GM18907 (cell line): ENCODE measurements around the gene WASHC3.
"Not testable (repeated sequence)": the region's sequence is repeated elsewhere in the genome, so short reads cannot be mapped to it uniquely, and the experiment has no call there.

Source experiments
- ATAC-seq: cut with Tn5 transposase; IDR thresholded peaks from one replicate; pipeline ENCODE4 v1.9.1; 2021; ENCODE audit warnings: mild to moderate bottlenecking, moderate library complexity; ENCODE audit not compliant: unreplicated experiment

Gene WASHC3

DNA sequence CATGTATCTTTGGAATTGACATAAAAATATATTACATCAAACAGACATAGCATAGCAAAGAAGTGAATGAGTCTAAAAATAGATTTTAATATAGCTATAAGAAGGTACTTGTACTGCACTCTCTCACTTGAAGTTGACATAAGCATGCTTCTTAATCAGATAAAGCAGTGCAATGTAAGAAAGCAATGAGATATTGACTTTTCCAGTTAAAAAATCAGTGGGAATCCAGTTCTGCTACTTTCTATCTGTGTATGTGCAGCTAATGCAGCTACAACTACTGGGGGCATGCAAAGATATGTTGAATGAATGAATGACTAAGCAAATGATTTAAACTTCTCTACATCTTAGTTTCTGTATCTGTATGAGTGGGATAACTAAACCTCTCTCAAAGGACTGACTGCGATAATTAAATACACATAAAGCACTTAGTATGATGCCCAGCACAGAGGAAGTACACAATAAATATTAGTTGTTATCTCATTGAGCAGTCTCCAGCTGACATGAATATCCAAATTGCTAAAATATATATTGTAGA, 10.3 kb downstream of the WASHC3 start:
- ATAC-seq = no peak

- no peak for ATAC-seq
Measured at GRCh38 chr12:102050660-102051430, 10.9 kb downstream of the WASHC3 start.

DNA sequence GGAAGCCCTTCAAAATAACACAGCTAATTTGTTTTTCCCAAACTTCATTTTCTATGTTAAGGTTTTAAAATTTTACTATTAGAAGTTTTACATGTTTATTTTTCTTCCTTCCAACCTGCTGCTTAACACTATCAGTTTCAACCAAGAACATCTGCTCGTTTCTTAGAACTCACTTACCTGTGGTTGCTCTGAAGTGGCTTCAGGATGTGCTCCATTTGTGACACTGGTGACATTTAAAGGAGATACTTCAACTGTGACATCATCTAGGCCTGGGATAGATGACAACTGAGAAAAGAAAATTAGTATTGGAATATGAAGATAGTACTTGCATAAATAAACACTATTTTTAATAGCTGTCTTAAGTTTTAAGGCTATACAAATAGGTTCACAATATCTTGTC, 17.9 kb downstream of the WASHC3 start:
- peak; percentile 74 for ATAC-seq

DNA sequence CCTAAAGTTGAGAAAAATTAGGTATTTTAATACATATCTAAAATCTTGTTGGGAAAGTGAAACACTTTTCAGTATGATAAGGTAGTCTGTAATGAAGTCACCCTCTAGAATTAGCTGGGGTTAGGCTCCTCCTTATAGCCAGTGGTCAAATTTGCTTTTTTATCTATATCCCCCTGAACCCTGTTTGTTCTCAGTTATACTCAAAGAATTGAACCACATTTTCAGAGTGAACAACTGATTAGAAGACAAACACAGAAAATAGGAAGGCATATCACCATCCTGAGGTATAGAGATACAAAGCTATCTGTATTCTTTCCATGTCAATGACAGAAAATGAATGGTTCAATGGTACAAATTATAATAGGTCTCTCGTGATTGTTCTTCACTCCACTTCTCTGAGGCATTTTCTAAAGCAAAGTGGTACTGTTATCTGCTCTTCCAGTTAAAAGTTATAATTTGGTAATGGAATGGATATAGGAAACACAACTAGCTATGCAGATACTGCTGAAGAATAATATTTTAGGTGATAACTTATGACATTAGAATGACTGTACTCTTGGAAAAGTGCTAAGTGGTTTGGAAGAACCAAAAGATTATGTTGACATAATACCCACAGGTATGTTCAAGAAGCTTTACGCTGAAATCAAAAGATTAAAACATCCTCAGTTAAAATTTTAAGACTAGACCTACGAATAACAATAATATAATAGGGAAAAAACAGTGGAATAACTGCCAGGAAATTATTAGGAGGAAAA, 27.6 kb downstream of the WASHC3 start:
- no peak for ATAC-seq

GRCh38 chr12:102031852-102032251, 29.9 kb downstream of the WASHC3 start:
- ATAC-seq = no peak

DNA sequence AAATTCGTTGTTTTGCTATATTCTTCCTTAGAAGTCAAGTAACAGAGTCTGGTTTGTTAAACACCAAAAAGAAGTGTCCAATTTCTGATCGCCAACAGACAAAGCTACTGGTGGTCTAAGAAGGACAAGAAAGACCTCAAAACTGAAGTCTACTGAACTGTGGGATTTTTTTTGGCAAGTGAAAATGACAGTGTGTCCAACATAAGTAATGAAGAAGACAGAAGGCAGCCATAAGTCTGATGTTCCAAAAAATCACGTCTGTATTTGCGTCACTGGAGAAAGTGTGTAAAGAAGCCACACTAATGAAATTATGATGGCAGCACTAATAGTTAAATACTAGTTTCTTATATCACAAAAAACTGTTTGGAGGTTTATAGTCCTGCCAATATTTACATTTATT, 32.6 kb downstream of the WASHC3 start:
- no peak for ATAC-seq

- no peak for ATAC-seq
Measured at GRCh38 chr12:102026728-102027127, 35.1 kb downstream of the WASHC3 start.

- ATAC-seq = no peak
Measured at GRCh38 chr12:102024765-102025164, 37.0 kb downstream of the WASHC3 start.

- ATAC-seq = no peak
Measured at GRCh38 chr12:102023343-102023930, 38.4 kb downstream of the WASHC3 start.

DNA sequence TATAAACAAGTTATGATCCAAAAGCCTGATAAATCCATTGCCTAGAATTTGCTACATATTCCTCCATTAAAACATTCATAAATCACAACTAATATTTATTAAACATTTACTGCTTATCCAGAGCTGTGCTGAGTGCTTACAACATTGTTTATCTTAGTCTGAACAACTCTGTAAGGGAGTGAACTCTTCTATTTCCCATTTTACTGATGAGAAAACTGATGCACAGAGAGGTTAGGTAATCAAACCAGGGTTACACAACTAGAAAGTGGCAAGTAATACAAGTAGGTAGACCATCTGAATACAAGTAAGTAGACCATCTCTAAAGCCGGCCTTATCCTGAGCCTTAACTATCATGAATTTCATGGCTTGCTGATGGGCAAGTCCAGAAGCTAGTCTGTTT, 39.5 kb downstream of the WASHC3 start:
- ATAC-seq = no peak

GRCh38 chr12:102021540-102022246, 40.1 kb downstream of the WASHC3 start:
- no peak for ATAC-seq

DNA sequence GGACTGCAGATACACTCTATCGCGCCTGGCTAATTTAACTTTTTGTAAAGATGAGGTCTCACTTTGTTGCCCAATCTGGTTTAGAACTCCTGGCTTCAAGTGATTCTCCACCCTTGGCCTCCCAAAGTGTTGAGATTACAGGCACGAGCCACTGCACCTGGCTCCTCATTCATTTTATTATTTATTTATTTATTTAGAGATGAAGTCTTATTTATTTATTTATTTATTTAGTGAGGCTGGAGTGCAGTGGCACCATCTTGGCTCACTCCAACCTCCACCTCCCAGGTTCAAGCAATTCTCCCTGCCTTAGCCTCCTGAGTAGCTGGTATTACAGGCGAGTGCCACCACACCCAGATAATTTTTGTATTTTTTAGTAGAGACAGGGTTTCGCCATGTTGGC, 43.2 kb downstream of the WASHC3 start:
- ATAC-seq = not testable (repeated sequence)

DNA sequence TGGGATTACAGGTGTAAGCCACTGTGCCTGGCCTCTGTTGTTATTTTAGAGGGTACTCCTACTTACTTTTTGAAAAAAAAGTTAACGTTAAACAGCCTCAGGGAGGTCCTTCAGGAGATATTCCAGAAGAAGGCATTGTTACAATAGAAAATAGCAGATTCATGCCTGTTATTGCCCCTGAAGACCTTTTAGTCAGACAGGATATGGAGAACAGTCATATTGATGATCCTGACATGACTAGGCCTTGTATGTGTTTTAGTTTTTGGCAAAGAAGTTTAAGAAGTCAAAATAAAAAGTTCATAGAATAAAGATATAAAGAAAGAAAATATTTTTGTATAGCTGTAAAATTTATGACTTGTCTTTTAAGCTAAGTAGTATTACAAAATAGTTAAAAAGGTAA, 45.3 kb downstream of the WASHC3 start:
- ATAC-seq = no peak

DNA sequence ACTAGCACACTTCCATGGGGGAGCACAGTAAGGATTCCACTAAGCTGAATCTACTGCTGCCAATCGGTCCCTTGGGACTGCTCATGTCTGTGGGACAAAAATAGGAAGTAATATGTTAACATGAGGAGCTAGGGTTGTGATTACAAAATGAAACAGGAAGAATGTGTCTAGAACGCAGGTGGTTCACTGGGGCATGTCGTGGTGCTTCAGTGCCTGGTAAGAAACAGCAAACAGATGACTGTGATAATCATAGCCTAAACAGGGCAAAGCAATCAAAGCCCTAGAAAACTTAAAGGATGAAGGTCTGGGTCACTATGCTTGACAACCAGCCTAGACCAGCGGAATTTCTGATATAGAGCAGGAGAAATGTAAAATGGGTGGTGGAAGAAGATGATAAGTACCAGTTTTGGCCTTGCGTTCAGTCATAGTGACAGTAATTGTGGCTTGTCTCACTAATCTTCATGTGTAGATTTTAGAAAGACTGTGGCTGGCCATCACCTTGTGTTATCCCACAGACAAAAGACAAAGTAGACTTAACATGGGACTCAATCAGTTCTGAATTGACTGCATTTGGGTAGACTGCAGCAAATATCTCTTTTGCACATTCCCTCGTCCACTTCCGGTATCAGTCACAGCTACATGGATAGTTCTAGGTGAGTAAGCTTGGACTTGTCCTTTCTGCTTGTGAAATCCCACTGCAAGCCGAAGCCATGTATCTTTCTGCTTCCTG, 51.4 kb downstream of the WASHC3 start:
- peak; percentile 94 for ATAC-seq

GRCh38 chr12:102009796-102010195, 52.0 kb downstream of the WASHC3 start:
- peak; percentile 2 for ATAC-seq

GRCh38 chr12:102008615-102009126, 53.1 kb downstream of the WASHC3 start:
- ATAC-seq = no peak

- ATAC-seq = no peak
Measured at GRCh38 chr12:102005256-102005655, 56.5 kb downstream of the WASHC3 start.

GRCh38 chr12:101997102-101997501, 64.7 kb downstream of the WASHC3 start:
- no peak for ATAC-seq

- no peak for ATAC-seq
Measured at GRCh38 chr12:101995684-101996083, 66.1 kb downstream of the WASHC3 start.

DNA sequence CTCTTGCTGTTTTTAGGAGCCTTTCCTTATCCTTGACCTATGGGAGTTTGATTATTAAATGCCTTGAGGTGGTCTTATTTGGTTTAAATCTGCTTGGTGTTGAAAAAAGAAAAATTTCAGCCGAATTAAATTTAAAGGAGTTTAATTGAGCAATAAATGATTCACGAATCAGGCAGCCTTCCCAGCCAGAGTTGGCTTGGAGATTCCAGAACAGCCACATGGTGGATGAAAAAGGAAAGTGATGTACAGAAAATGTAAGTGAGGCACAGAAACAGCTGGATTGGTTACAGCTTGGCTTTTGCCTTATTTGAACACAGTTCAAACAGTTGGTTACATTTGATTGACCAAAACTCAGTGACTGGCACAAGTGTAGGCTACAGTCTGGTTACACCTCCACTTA, 69.7 kb downstream of the WASHC3 start:
- no peak for ATAC-seq
